GM18907 (cell line): ENCODE results near the gene CTNNBL1.

Experiments
- ATAC-seq: cut with Tn5 transposase; IDR thresholded peaks from one replicate; pipeline ENCODE4 v1.9.1; 2021; ENCODE audit warnings: mild to moderate bottlenecking, moderate library complexity; ENCODE audit not compliant: unreplicated experiment

Gene CTNNBL1

GRCh38 chr20:37875460-37876175, 181.8 kb downstream of the CTNNBL1 start:
- no peak for ATAC-seq

- ATAC-seq, result no peak
Observed at GRCh38 chr20:37876863-37877262, 183.0 kb downstream of the CTNNBL1 start.

- ATAC-seq, result no peak
Observed at GRCh38 chr20:37877832-37878772, 184.3 kb downstream of the CTNNBL1 start.

- ATAC-seq, result no peak
Observed at GRCh38 chr20:37878835-37879599, 185.2 kb downstream of the CTNNBL1 start.

GRCh38 chr20:37879843-37880242, 186.0 kb downstream of the CTNNBL1 start:
- no peak for ATAC-seq

GRCh38 chr20:37880726-37881591, 187.1 kb downstream of the CTNNBL1 start:
- ATAC-seq, result no peak

- no peak for ATAC-seq
Observed at GRCh38 chr20:37881601-37882343, 187.9 kb downstream of the CTNNBL1 start.

- no peak for ATAC-seq
Observed at GRCh38 chr20:37882961-37883712, 189.3 kb downstream of the CTNNBL1 start.

GRCh38 chr20:37885042-37885441, 191.2 kb downstream of the CTNNBL1 start:
- ATAC-seq, result no peak

GRCh38 chr20:37885593-37886503, 192.0 kb downstream of the CTNNBL1 start:
- ATAC-seq, result no peak

- ATAC-seq, result no peak
Observed at GRCh38 chr20:37886851-37887297, 193.0 kb downstream of the CTNNBL1 start.

- ATAC-seq, result no peak
Observed at GRCh38 chr20:37888641-37889040, 194.8 kb downstream of the CTNNBL1 start.

GRCh38 chr20:37890108-37890507, 196.3 kb downstream of the CTNNBL1 start:
- no peak for ATAC-seq

- no peak for ATAC-seq
Observed at GRCh38 chr20:37890643-37891042, 196.8 kb downstream of the CTNNBL1 start.

GRCh38 chr20:37892001-37892400, 198.2 kb downstream of the CTNNBL1 start:
- no peak for ATAC-seq

- no peak for ATAC-seq
Observed at GRCh38 chr20:37893566-37894241, 199.9 kb downstream of the CTNNBL1 start.

- no peak for ATAC-seq
Observed at GRCh38 chr20:37894454-37894853, 200.6 kb downstream of the CTNNBL1 start.
